ENCODE data around the gene SH2D7.
A peak's percentile ranks its signal among the peaks of the same experiment; 100 is the strongest.

- TF ChIP-seq CTCF (conservative IDR thresholded peaks at IDR 0.05; ENCODE audit: low read length) (peak; percentile 64), EZH2phosphoT487 (IDR thresholded peaks at IDR 0.05; ENCODE audit: borderline replicate concordance) (no peak)
These were observed 39.1 kb downstream of the SH2D7 start, which contains the start of gene CIB2 for GRCh38 chr15:78131295-78132061.
